HFF-Myc (cell line): ENCODE measurements around the gene SIN3A.

Experiments
- DNase-seq: peaks from one replicate; pipeline ENCODE4 v3.0.0-alpha.2; 2011; ENCODE audit warnings: low read depth; ENCODE audit errors: extremely low read depth
- H3K4me3 ChIP-seq: replicated peaks from 2 replicates; pipeline ENCODE4 v1.5.1; 2011; ENCODE audit warnings: low read depth, mild to moderate bottlenecking, control low read depth, low read length
- CTCF ChIP-seq: IDR thresholded peaks from 2 replicates; pipeline ENCODE4 v1.5.1; 2012; ENCODE audit warnings: mild to moderate bottlenecking, low read depth, low read length, control low read depth; ENCODE audit errors: missing control alignments

SIN3A gene

GRCh38 chr15:75329571-75329970 lies 121.9 kb downstream of the SIN3A start:
- no peak overlapping the region for H3K4me3 ChIP-seq
- no peak for DNase-seq
- TF ChIP-seq CTCF: no peak

- H3K4me3 ChIP-seq: no peak overlapping the region
- no peak for DNase-seq
- no peak for TF ChIP-seq CTCF
These were observed 122.8 kb downstream of the SIN3A start for GRCh38 chr15:75328493-75329314.

DNA sequence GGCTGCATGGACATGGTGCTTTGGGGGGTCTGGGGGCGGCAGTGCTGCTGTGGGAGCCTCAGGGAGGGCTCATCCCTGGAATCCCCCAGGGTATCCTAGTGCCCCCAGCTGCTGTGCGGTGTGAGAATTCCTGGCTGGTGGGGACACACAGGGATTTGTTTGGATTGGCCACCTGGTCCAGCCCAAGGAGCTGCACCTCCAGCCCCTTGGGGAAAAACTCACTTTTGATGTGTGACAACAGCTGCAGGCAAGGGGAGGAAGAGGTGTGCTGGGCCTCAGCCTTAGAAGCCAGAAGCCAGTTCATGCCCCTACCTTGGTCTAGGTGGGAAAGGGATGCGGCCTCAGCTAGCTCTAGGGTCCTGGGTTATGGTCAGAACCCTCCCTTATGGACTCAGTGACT lies 124.0 kb downstream of the SIN3A start:
- no peak overlapping the region for H3K4me3 ChIP-seq
- TF ChIP-seq CTCF: no peak
- DNase-seq: no peak

DNA sequence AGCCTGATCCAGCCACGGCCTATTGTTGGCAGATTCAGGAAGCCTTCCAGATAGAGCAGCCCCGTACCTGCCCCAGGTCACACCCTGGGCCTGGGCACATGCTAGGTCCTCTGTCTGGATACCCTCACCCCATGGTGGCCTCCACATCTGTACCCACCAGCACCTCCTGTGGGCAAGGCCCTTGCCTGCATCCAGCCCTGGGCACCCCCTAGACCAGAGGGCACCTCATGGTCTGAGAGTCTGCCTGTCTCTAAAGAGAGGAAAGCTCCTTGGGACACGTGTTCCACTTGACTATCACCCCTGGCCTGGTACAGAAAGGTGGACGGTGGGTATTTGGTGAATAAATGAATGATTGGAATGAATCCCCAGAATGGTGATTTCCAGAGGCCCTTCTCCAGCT lies 124.5 kb downstream of the SIN3A start:
- DNase-seq: no peak
- TF ChIP-seq CTCF: no peak
- no peak overlapping the region for H3K4me3 ChIP-seq

DNA sequence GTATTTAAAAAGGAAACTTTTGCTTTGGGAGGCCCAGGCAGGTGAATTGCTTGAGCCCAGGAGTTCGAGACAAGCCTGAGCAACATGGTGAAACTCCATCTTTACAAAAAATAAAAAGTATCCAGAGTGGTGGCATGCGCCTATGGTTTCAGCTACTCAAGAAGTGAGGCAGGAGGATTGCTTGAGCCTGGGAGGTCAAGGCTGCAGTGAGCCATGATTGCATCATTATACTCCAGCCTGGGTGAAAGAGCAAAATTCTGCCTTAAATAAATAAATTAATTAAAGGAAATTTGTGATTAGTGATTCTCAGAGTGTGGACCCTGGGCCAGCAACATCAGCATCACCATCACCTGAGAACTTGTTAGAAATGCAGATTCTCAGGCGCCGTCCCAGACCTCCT lies 125.6 kb downstream of the SIN3A start:
- no peak for TF ChIP-seq CTCF
- no peak overlapping the region for H3K4me3 ChIP-seq

DNA sequence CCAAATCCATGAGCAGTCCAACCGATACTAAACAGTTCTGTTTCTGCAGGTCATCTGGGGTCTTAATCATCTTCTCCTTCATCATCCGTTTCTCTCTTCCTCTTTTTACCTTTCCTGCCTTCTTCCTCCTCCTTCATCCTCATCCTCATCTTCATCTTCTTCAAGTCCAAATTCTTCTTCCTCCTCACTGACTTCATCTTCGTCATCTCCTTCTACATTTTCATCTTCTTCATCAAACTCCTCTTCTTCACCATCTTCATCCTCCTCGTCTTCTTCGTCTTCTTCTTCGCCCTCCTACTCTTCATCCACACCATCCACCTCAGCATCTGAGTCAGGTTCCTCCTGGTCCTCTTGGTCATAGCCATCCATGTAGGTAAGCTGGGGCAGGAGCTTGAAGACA lies 129.8 kb downstream of the SIN3A start:
- no peak for TF ChIP-seq CTCF
- H3K4me3 ChIP-seq: no peak overlapping the region
- no peak for DNase-seq

More for the DNA sequence above, 125.6 kb downstream of the SIN3A start:
- no peak for DNase-seq
